Measurements from ENCODE around the gene CAND2. TPM values are rescaled to one million over a fixed set of nuclear protein-coding genes. Genes with fewer than 3 reads are reported as not detected.

The CAND2 gene
- total and polyA plus RNA-seq, 2 of the 8 experiments (the other 6 are each of a cell fraction or from before 2014, with no cell fraction given), result 8.7 TPM

- H3K27ac ChIP-seq (ENCODE audit: low read depth, low read length), result no peak overlapping the region
- 0 out of 2 replicates have a peak overlapping the region, but pooled peaks have one; percentile 3 for H2BK12ac ChIP-seq (ENCODE audit: low read depth, low read length)
- peak overlapping the region in 1 of 4 experiments; percentile 37; a peak in 2 of 7 replicates for H3K9ac ChIP-seq (replicated peaks in 1 of 4; ENCODE audit: extremely low read depth in 1 of 4, low read depth in 3 of 4, low read length in 3 of 4)
- peak overlapping the region; percentile 97; the same call in 1 of the 2 replicates for H2AFZ ChIP-seq (ENCODE audit: low read length)
- no peak overlapping the region for H4K5ac ChIP-seq (ENCODE audit: insufficient read length, low read depth, low read length)
- DNase-seq (ENCODE audit: low read depth in 1 of 2, low spot score in 2 of 2) (peak; percentile 38 to 80), FAIRE-seq (no peak)
- H4K20me1 ChIP-seq (replicated peaks in 1 of 2; ENCODE audit: control insufficient read depth in 1 of 2, insufficient read depth in 2 of 2, low read length in 2 of 2), result no peaks in the 10 kb centered on the region
- no peak overlapping the region for H2BK120ac ChIP-seq (replicated peaks; ENCODE audit: low read depth, low read length)
- H3K79me1 ChIP-seq (ENCODE audit: low read depth, low read length), result no peaks in the 10 kb centered on the region
- peaks cover 0 to 2% (median 2%) of the 10 kb centered on the region in 4 experiments; a peak in 3 of 7 replicates for H3K4me1 ChIP-seq (replicated peaks in 1 of 4; ENCODE audit: control insufficient read depth in 3 of 4, insufficient read depth in 4 of 4, low read length in 3 of 4)
- no peaks in the 10 kb centered on the region for H3K79me2 ChIP-seq (ENCODE audit: control insufficient read depth in 1 of 2, insufficient read depth in 2 of 2, low read length in 2 of 2)
- ChIA-PET POLR2A (ENCODE audit: partially characterized antibody) (interaction anchor here (0.8 to 22.9 kb wide), 5 partner anchors 12 to 31 kb away, joined by 3 to 314 read pairs (median 3); partner anchors contain the start of gene RPL32), CTCF (ENCODE audit: partially characterized antibody) (interaction anchor here (0.6 to 21.3 kb wide), 27 partner anchors 10 to 162 kb away, joined by 3 to 353 read pairs (median 4); partner anchors contain the start of gene RPL32)
- H2BK15ac ChIP-seq (ENCODE audit: low read length), result no peak overlapping the region
- peaks cover 0 to 5% (median 0%) of the 10 kb centered on the region in 4 experiments; a peak in 3 of 7 replicates for H3K27me3 ChIP-seq (replicated peaks in 1 of 4; ENCODE audit: control insufficient read depth in 3 of 4, extremely low read depth in 1 of 4, insufficient read depth in 3 of 4, low read length in 3 of 4)
- no peak overlapping the region for H4K91ac ChIP-seq (replicated peaks; ENCODE audit: insufficient read length, low read length)
- H4K8ac ChIP-seq (ENCODE audit: extremely low read depth, insufficient read depth, low read length), result no peak overlapping the region
- H3K4me2 ChIP-seq (ENCODE audit: insufficient read depth in 1 of 2, low read depth in 2 of 2, low read length in 2 of 2), result peak overlapping the region; percentile 54 to 100
- no peaks in the 10 kb centered on the region for H3K9me3 ChIP-seq (ENCODE audit: insufficient read depth in 2 of 2, low read depth in 1 of 2, low read length in 1 of 2)
- H3K23me2 ChIP-seq (ENCODE audit: low read depth, low read length), result peaks cover 4% of the 10 kb centered on the region; the same call in 1 of the 2 replicates
- no peak overlapping the region; the same call in 1 of the 2 replicates for H2BK5ac ChIP-seq (ENCODE audit: low read depth, low read length)
- no peak overlapping the region for H2BK20ac ChIP-seq (ENCODE audit: low read length)
- peak overlapping the region; percentile 46 to 79 (median 70) for H3K4me3 ChIP-seq (ENCODE audit: extremely low read depth in 1 of 4, insufficient read depth in 2 of 4, low read depth in 3 of 4, low read length in 4 of 4)
- H3K36me3 ChIP-seq (ENCODE audit: control insufficient read depth in 2 of 4, insufficient read depth in 4 of 4, low read length in 3 of 4), result no peaks in the 10 kb centered on the region
- no peak overlapping the region for H2AK5ac ChIP-seq (ENCODE audit: low read depth, low read length)
- H3K18ac ChIP-seq (ENCODE audit: extremely low read depth, low read length), result no peak overlapping the region
- no peak overlapping the region for H3K23ac ChIP-seq (ENCODE audit: insufficient read length)
- H3K14ac ChIP-seq (ENCODE audit: insufficient read length), result no peak overlapping the region
- H3K4ac ChIP-seq (replicated peaks; ENCODE audit: insufficient read length, low read depth, low read length), result no peak overlapping the region
- WGBS, 2 experiments (ENCODE audit: extremely low coverage in 1 of 2, insufficient coverage in 1 of 2, insufficient read length in 1 of 2, insufficient replicate concordance in 2 of 2, low coverage in 1 of 2, low lambda C conversion rate in 2 of 2, missing lambda C conversion rate in 1 of 2), result 4% methylated on average over 45 of the region's 45 CpGs; no CpG with 5 or more reads in 1 of the 2 experiments
- H3K56ac ChIP-seq (replicated peaks; ENCODE audit: insufficient read length, low read depth, low read length), result no peak overlapping the region
- TF ChIP-seq SUZ12 (IDR thresholded peaks at IDR 0.05; ENCODE audit: low read length), result no peak
Measured at GRCh38 chr3:12868039-12869034, 71.9 kb downstream of the CAND2 start.

All from H1 (cell line).